Muscle of back (tissue), 11 donors: ENCODE measurements around the gene SRRM4. TPM values are rescaled to one million over a fixed set of nuclear protein-coding genes. Genes with fewer than 3 reads are reported as not detected.
A peak's percentile ranks its signal among the peaks of the same experiment; 100 is the strongest.

Experiments used
- DNase-seq, 3 donors: peaks; one replicate each; pipeline versions ENCODE4 v3.0.0 to v3.0.0-alpha.2; 2013
- polyA plus RNA-seq, 10 donors: library from polyadenylated mRNA; unstranded; fragments of 120-200 nt; gene quantifications; one replicate each; pipeline ENCODE4 v1.2.1, GENCODE V29; 2013; ENCODE audit not compliant: insufficient read length in 10 of 10

Gene SRRM4
- polyA plus RNA-seq, 10 donors, result 0.12 to 0.32 (median 0.16) TPM

GRCh38 chr12:119117936-119118335, 136.6 kb downstream of the SRRM4 start:
- DNase-seq, result no peak

GRCh38 chr12:119118625-119119024, 137.3 kb downstream of the SRRM4 start:
- no peak for DNase-seq

GRCh38 chr12:119122047-119122446, 140.7 kb downstream of the SRRM4 start:
- no peak for DNase-seq

- DNase-seq, result no peak
Observed at GRCh38 chr12:119122751-119123150, 141.4 kb downstream of the SRRM4 start.

GRCh38 chr12:119128527-119128926, 147.2 kb downstream of the SRRM4 start:
- no peak for DNase-seq

- no peak for DNase-seq
Observed at GRCh38 chr12:119129827-119130434, 148.6 kb downstream of the SRRM4 start.

GRCh38 chr12:119130523-119130922, 149.2 kb downstream of the SRRM4 start:
- no peak for DNase-seq

GRCh38 chr12:119134284-119135072, 153.1 kb downstream of the SRRM4 start:
- DNase-seq, result no peak

- no peak for DNase-seq
Observed at GRCh38 chr12:119136811-119137410, 155.6 kb downstream of the SRRM4 start.

- no peak for DNase-seq
Observed at GRCh38 chr12:119139448-119139847, 158.1 kb downstream of the SRRM4 start.

GRCh38 chr12:119145367-119145766, 164.0 kb downstream of the SRRM4 start:
- DNase-seq, result no peak

GRCh38 chr12:119147847-119148448, 166.6 kb downstream of the SRRM4 start:
- no peak for DNase-seq

- no peak for DNase-seq
Observed at GRCh38 chr12:119149270-119149669, 167.9 kb downstream of the SRRM4 start.

- no peak for DNase-seq
Observed at GRCh38 chr12:119151445-119152026, 170.2 kb downstream of the SRRM4 start.

- peak in 1 of 3 donors; percentile 18 for DNase-seq
Observed at GRCh38 chr12:119153477-119154434, 172.4 kb downstream of the SRRM4 start.

GRCh38 chr12:119154435-119154818, 173.1 kb downstream of the SRRM4 start:
- DNase-seq, result no peak

GRCh38 chr12:119156401-119157044, 175.2 kb downstream of the SRRM4 start:
- peak in 1 of 3 donors; percentile 21 for DNase-seq

- DNase-seq, result peak in 1 of 3 donors; percentile 59
Observed at GRCh38 chr12:119157528-119157927, 176.2 kb downstream of the SRRM4 start.

- DNase-seq, result peak in 2 of 3 donors; percentile 52 to 72
Observed at GRCh38 chr12:119157978-119158377, 176.6 kb downstream of the SRRM4 start.

- peak in 1 of 3 donors; percentile 29 for DNase-seq
Observed at GRCh38 chr12:119158402-119158801, 177.1 kb downstream of the SRRM4 start.
